Pancreas (tissue), 10 donors: Measurements from ENCODE around the gene PRG2. TPM values are rescaled to one million over a fixed set of nuclear protein-coding genes. Genes with fewer than 3 reads are reported as not detected.

Experiments used
- ATAC-seq, 4 donors: fragments of 200-7000 bp; cut with Tn5 transposase; one replicate each; pipeline versions ENCODE4 v1.8.0 to v1.9.1; 2020; ENCODE audit warnings: mild to moderate bottlenecking in 4 of 4, moderate library complexity in 4 of 4
- DNase-seq, 6 donors: peaks; one replicate each; pipeline ENCODE4 v3.0.0-alpha.2; 2020
- FAIRE-seq: peaks from 2 replicates; lab custom pipeline; 2012; peaks lifted over from hg19 to GRCh38; lab: Jason Lieb, UNC
- H3K27ac ChIP-seq, 4 donors: fragments of 200-600 bp; sonication (generic); 1 replicate in 3 of 4; 2 replicates in 1 of 4; pipeline versions ENCODE4 v1.5.0 to v1.8.0; 2020
- H3K27me3 ChIP-seq, 4 donors: fragments of 200-600 bp; one replicate each; pipeline ENCODE4 v1.8.0; 2021
- H3K36me3 ChIP-seq, 3 donors: fragments of 200-600 bp; sonication (generic) in 1 of 3; one replicate each; pipeline versions ENCODE4 v1.5.0 to v1.8.0; 2020 to 2021
- H3K4me1 ChIP-seq, 3 donors: fragments of 200-600 bp; one replicate each; pipeline ENCODE4 v1.8.0; 2021
- H3K4me3 ChIP-seq, 4 donors: fragments of 200-600 bp; sonication (generic) in 2 of 4; one replicate each; pipeline versions ENCODE4 v1.5.0 to v1.8.0; 2020 to 2021
- H3K9me3 ChIP-seq, 4 donors: fragments of 200-600 bp; one replicate each; pipeline ENCODE4 v1.8.0; 2021
- CTCF ChIP-seq, 4 donors: fragments of 200-600 bp; sonication (generic) in 3 of 4; IDR thresholded peaks; one replicate each; pipeline versions ENCODE4 v1.5.0 to v1.8.0; 2021; ENCODE audit warnings: antibody characterized with exemption in 4 of 4
- whole genome bisulfite sequencing, 2 donors: extraction: QIAGEN DNeasy Blood & Tissue Kit; methylation state at CpG; one replicate each; pipeline ENCODE4 v1.1.7; 2013; 5-methylcytosine and 5-hydroxymethylcytosine counted together
- intact Hi-C, 3 donors: fragments of 100-400 bp; cut with DNase I; formaldehyde crosslinking; loops; one replicate each; pipeline versions ENCODE4 v1.11.1 to v1.14.2; 2022
- polyA plus RNA-seq, 2 donors: library from polyadenylated mRNA; stranded (reverse); fragments of 200-250 nt; gene quantifications; one replicate each; pipeline ENCODE4 v1.2.3, GENCODE V29; 2013
- total RNA-seq, 6 donors: library from RNA; stranded (reverse); fragmentation: NEBNext Ultra II Directional in 4 of 6; extraction: Animal tissue kit (Norgen Biotek cat#: 25700) in 4 of 6; gene quantifications; one replicate each; pipeline versions ENCODE4 v1.2.1 to v1.2.4, GENCODE V29; 2021 to 2023
- donor health status: healthy with polysubstance abuse.
- donor health status: DM: no; HTN: no; CAD: no; lungs with moderate emphysema.
- donor health status: DM: no; HTN: no; CAD: no.
- donor health status: control.
- donor health status: control.
- donor health status: Bipolar disorder and iron deficiency.
- donor health status: DM: yes; HTN: yes; CAD: no.
- donor health status: DM: no; HTN: no; CAD: no.
- donor health status: DM: no; HTN: no; CAD: no.
- donor health status: DM: yes; HTN: yes; CAD: no.

PRG2 gene
- total and polyA plus RNA-seq, 8 donors = 0.57 to 0.96 TPM; not detected in 6

- no peaks in the 10 kb centered on the region for H3K36me3 ChIP-seq
- no peak for TF ChIP-seq CTCF (IDR thresholded peaks at IDR 0.05)
- WGBS, 2 donors = 46 to 51% methylated on average over 2 of the region's 2 CpGs
- no peak for DNase-seq
- no peaks in the 10 kb centered on the region for H3K4me1 ChIP-seq
- intact Hi-C loops = no loop called here
- no peaks in the 10 kb centered on the region for H3K9me3 ChIP-seq
- H3K4me3 ChIP-seq = no peak overlapping the region
- ATAC-seq = no peak
- H3K27ac ChIP-seq = no peak overlapping the region
- FAIRE-seq = no peak
- no peaks in the 10 kb centered on the region for H3K27me3 ChIP-seq
Observed at GRCh38 chr11:57396744-57397143, 6.3 kb upstream of the PRG2 start.

- no peak for FAIRE-seq
- intact Hi-C loops = no loop called here
- no peak for TF ChIP-seq CTCF (IDR thresholded peaks at IDR 0.05)
Observed at GRCh38 chr11:57395905-57396623, 5.6 kb upstream of the PRG2 start.

GRCh38 chr11:57394203-57394965, 3.9 kb upstream of the PRG2 start:
- Histone ChIP-seq H3K9me3 (no peaks in the 10 kb centered on the region), H3K27me3 (no peaks in the 10 kb centered on the region), H3K4me1 (no peaks in the 10 kb centered on the region), H3K27ac (no peak overlapping the region), H3K4me3 (no peak overlapping the region), H3K36me3 (no peaks in the 10 kb centered on the region)
- no peak for FAIRE-seq
- 72% methylated on average over 4 of the region's 4 CpGs for WGBS, 2 donors
- no peak for DNase-seq
- intact Hi-C loops = no loop called here
- TF ChIP-seq CTCF (IDR thresholded peaks at IDR 0.05) = no peak
- no peak for ATAC-seq

More at GRCh38 chr11:57395905-57396623, 5.6 kb upstream of the PRG2 start:
- ATAC-seq (no peak), DNase-seq (no peak)
- Histone ChIP-seq H3K4me3 (no peak overlapping the region), H3K4me1 (no peaks in the 10 kb centered on the region), H3K9me3 (no peaks in the 10 kb centered on the region), H3K27me3 (no peaks in the 10 kb centered on the region), H3K36me3 (no peaks in the 10 kb centered on the region), H3K27ac (no peak overlapping the region)
- WGBS, 2 donors = 83 to 89% methylated on average over 11 of the region's 11 CpGs

- 85% methylated on average over 4 of the region's 4 CpGs for WGBS, 2 donors
- intact Hi-C loops = no loop called here
Observed at GRCh38 chr11:57392763-57393105, 2.3 kb upstream of the PRG2 start.

More at GRCh38 chr11:57392763-57393105, 2.3 kb upstream of the PRG2 start:
- DNase-seq = no peak
- Histone ChIP-seq H3K27me3 (no peaks in the 10 kb centered on the region), H3K4me3 (no peak overlapping the region), H3K4me1 (no peaks in the 10 kb centered on the region), H3K36me3 (no peaks in the 10 kb centered on the region), H3K9me3 (no peaks in the 10 kb centered on the region), H3K27ac (no peak overlapping the region)
- no peak for TF ChIP-seq CTCF (IDR thresholded peaks at IDR 0.05)
- FAIRE-seq = no peak
- ATAC-seq = no peak
